Fibroblast of the conjunctiva (primary cell): ENCODE results near the gene CLIC3.

Experiments used
- DNase-seq: peaks from one replicate; pipeline ENCODE4 v3.0.0-alpha.2; 2010; ENCODE audit warnings: low read depth

CLIC3 gene

GRCh38 chr9:136964171-136964689 lies 32.1 kb downstream of the CLIC3 start:
- DNase-seq, result no peak

GRCh38 chr9:136963751-136964150 lies 32.6 kb downstream of the CLIC3 start:
- no peak for DNase-seq

GRCh38 chr9:136963341-136963740 lies 33.0 kb downstream of the CLIC3 start:
- DNase-seq, result no peak

- DNase-seq, result no peak
Measured at GRCh38 chr9:136962701-136963248, 33.6 kb downstream of the CLIC3 start.

- no peak for DNase-seq
Measured at GRCh38 chr9:136962163-136962562, 34.2 kb downstream of the CLIC3 start.

DNA sequence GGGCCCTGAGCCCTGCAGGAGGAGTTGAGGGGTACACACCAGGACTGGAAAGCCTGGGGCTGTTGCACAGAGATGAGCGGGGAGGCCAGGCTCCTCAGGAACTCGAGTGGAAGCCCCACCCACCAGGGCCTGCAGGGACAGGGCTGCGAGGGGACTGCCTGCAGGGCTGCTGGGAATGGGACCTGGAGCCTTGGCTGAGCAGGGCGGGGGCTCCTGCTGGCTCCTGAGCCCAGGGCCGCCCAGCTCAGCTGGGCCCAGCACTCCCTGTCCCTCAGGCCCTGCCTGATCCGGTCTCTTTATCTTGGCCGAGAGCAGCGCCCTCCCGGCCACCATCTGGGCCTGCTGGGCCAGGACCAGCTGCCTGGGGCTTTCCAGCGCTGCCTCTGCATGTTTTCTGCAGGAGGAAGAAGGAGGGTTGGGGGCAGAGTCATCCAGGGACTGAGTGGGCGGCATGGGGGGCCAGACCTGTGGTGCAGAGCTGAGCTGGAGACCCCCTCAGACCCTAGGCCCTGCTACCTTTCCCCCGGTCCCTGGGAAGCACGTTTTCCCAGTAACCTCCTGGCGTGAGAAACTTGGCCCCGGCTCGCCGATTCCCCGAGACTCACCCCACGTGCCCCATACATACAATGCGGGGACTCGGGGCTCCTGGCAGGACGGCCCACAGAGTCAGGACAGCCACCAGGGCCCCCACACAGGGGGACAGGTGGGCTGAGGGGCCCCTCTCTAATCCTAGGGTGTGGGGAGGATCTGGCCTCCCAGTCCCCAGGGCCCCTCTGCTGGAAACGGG lies 34.9 kb downstream of the CLIC3 start:
- no peak for DNase-seq

GRCh38 chr9:136960938-136961275 lies 35.5 kb downstream of the CLIC3 start:
- no peak for DNase-seq

DNA sequence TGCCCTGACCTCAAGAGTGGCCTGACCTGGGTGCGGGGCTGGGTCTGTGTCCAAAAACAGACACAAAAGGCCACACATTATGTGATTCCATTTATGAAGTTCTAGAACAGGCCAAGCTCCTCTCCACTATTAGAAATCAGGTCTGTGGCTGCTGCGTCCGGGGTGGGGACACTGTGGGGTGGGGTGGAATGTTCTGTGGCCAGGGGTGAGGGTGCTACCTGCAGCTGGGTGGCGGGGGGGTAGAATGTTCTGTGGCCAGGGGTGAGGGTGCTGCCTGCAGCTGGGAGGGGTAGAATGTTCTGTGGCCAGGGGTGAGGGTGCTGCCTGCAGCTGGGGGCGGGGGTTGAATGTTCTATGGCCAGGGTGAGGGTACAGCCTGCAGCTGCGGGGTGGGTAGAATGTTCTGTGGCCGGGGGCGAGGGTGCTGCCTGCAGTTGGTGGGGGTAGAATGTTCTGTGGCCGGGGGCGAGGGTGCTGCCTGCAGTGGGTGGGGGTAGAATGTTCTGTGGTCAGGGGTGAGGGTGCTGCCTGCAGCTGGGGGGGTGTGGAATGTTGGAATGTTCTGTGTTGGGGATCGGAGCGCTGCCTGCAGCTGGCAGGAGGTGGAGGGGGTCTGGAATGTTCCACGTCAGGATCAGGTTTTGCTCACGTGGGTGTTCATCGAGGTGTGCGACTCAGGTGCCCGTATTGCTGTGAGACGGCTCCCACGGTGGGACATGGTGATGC lies 36.0 kb downstream of the CLIC3 start:
- DNase-seq, result no peak

- no peak for DNase-seq
Measured at GRCh38 chr9:136958898-136959850, 37.2 kb downstream of the CLIC3 start.

GRCh38 chr9:136958473-136958872 lies 37.9 kb downstream of the CLIC3 start:
- no peak for DNase-seq

DNA sequence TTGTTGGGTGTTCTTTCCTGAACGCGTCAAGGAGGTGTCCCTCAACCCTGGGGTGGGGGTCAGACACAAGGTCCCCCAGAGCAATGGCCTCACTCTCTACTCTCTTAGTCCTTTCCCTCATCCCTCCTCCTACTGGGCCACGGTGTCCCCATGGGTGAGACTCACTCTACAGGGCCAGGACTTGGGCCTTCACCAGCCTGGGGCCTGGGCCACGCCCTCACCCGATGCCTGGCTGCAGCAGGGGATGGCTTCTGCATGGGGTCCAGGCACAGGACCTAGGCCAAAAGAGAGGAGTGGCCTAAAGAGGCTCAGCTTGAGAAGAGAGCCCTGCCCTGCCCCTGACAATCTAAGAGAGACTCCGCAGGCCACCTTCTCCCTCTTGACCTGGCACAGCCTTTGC lies 38.5 kb downstream of the CLIC3 start:
- no peak for DNase-seq

GRCh38 chr9:136957461-136957860 lies 38.9 kb downstream of the CLIC3 start:
- DNase-seq, result no peak

DNA sequence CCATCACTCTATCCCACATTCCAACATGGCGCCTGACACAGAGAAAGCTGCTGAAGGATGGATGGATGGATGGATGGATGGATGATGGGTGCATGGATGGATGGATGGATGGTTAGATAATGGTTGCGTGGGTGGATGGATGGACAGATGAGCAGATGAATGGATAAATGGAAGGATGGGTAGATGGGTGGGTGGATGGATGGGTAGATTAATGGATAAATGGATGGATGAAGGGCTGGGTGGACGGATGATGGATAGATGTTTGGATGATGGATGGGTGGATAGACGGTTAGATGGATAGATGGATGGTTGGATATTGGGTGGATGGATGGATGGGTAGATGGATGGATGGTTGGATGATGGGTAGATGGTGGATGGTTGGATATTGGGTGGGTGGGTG lies 39.8 kb downstream of the CLIC3 start:
- no peak for DNase-seq

GRCh38 chr9:136955943-136956335 lies 40.4 kb downstream of the CLIC3 start:
- DNase-seq, result no peak

- no peak for DNase-seq
Measured at GRCh38 chr9:136955202-136955942, 41.0 kb downstream of the CLIC3 start.

- no peak for DNase-seq
Measured at GRCh38 chr9:136954270-136955083, 41.9 kb downstream of the CLIC3 start.

DNA sequence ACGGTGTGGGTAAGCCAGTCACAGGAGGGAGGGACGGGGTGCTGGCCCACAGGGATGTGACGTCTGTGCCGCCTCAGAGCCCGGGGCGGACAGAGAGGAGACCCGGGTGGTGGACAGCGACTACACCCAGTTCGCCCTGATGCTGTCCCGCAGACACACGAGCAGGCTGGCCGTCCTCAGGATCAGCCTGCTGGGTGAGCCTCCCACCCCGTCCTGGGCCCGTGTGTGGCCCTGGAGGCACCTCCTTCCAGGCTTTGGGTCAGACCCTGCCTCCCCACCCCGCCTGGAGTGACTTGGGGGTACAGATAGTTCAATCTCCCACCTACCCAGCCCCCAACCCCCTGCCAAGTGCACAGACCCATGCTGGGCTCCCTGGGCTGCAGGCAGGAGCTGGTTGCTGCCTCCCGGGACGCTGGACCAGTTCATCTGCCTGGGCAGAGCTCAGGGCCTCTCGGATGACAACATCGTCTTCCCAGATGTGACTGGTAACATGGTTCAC lies 42.5 kb downstream of the CLIC3 start:
- no peak for DNase-seq

- DNase-seq, result no peak
Measured at GRCh38 chr9:136952876-136953770, 43.2 kb downstream of the CLIC3 start.

DNA sequence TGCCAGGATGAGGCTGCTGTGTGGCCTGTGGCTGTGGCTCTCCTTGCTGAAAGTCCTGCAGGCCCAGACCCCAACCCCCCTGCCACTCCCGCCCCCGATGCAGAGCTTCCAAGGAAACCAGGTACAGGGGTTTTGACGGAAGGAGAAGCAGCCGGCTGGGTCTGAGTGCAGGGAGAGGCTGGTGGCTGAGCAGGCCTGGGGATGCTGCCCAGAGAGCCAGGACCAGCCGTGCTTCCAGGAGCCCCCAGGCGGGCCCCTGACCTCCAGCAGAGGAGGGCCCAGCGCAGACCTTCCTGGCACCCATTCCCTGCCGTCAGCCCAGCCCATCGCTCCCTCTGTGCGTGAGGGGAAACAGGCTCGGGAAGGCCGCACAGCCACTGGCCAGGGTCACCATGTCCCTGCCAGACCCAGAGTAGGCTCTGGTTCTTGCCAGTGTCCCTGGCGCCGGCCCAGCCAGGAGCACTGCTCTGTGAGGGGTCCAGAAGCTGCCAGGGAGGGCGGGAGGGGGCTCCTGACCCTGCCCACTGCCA lies 44.0 kb downstream of the CLIC3 start:
- DNase-seq, result no peak
